ENCODE measurements around the gene GPR160. TPM values are rescaled to one million over a fixed set of nuclear protein-coding genes. Genes with fewer than 3 reads are reported as not detected.

The GPR160 gene
- total RNA-seq, 2 experiments from 2014 or later, result 5.7 to 7.0 TPM

GRCh38 chr3:170055209-170055608 lies 17.4 kb downstream of the GPR160 start:
- intact Hi-C loops (cut with micrococcal nuclease), result loop anchor here (1.0 to 5.0 kb wide), 8 partner anchors 17 to 304 kb away; partner anchors contain the start of genes LRRC34, LRRIQ4, PHC3 and SEC62
- POLR2A ChIA-PET, result interaction anchor here (0.8 kb wide), 1 partner anchor 283 kb away, joined by 3 read pairs; no protein-coding TSS in a partner anchor

DNA sequence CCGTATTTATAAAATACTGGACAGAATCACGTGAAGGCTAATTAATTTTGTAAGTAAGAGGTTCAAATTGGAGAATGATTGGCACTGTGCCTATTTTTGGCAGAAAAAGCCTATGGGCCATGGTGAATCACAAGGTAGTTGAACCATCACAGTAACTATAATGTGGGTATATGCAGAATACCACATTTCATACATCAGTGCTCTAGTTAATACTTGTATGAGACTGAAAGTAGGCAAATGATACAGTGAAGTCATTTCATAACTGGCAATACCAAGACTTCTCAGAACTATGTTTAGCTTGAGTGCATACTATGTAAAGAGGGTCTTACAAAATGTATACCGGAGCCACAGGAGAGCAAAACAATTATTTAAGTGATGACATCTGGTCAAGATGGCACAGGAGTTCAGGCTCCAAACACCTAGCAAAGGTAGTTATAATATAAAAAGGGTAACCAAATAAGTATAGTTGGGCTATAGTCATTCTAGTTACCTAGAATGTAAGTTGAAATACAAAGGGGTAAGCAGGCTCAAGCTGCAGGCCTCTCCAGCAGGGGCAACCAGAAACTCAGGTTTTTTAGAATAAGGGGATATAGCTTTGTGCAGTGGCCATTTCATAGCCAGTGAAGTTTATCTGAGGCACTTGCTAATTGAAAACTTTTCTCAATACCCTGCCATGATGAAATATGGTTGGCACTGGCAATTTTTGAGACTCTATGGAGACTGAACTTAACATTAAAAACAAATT lies 19.1 kb downstream of the GPR160 start:
- Mint-ChIP-seq H3K9me3 (no peaks in the 10 kb centered on the region), H3K27ac (peak overlapping the region; percentile 64), H3K4me3 (no peak overlapping the region), H3K36me3 (peaks cover 1% of the 10 kb centered on the region), H3K27me3 (no peaks in the 10 kb centered on the region), H3K4me1 (ENCODE audit: low read depth) (peaks cover 41% of the 10 kb centered on the region)
- POLR2A ChIA-PET, result interaction anchor here (0.6 to 1.5 kb wide), 5 partner anchors 43 to 813 kb away, joined by 3 to 4 read pairs (median 4); partner anchors contain the start of gene SEC62
- CTCF ChIA-PET, result interaction anchor here (0.8 to 1.0 kb wide), 4 partner anchors 22 to 852 kb away, joined by 3 to 4 read pairs (median 3); no protein-coding TSS in a partner anchor
- intact Hi-C loops (cut with micrococcal nuclease), result loop anchor here (1.0 to 5.0 kb wide), 5 partner anchors 34 to 298 kb away; partner anchors contain the start of genes LRRC34 and LRRIQ4
- peak; percentile 23 for DNase-seq

More at GRCh38 chr3:170055209-170055608, 17.4 kb downstream of the GPR160 start:
- CTCF ChIA-PET, result interaction anchor here (1.0 to 2.5 kb wide), 2 partner anchors 16 to 190 kb away, joined by 4 to 9 read pairs; no protein-coding TSS in a partner anchor
- no peaks in the 10 kb centered on the region for H3K27me3 Mint-ChIP-seq
- peaks cover 1% of the 10 kb centered on the region for H3K36me3 Mint-ChIP-seq
- peak; percentile 50 for DNase-seq
- H3K4me1 Mint-ChIP-seq (ENCODE audit: low read depth), result peaks cover 41% of the 10 kb centered on the region
- no peak overlapping the region for H3K27ac Mint-ChIP-seq
- no peaks in the 10 kb centered on the region for H3K9me3 Mint-ChIP-seq
- H3K4me3 Mint-ChIP-seq, result no peak overlapping the region

- Mint-ChIP-seq H3K36me3 (peaks cover 2% of the 10 kb centered on the region), H3K9me3 (no peaks in the 10 kb centered on the region), H3K4me1 (ENCODE audit: low read depth) (peaks cover 41% of the 10 kb centered on the region), H3K27me3 (no peaks in the 10 kb centered on the region), H3K4me3 (no peak overlapping the region), H3K27ac (peak overlapping the region; percentile 64)
- CTCF ChIA-PET, result interaction anchor here (0.8 to 1.2 kb wide), 5 partner anchors 22 to 851 kb away, joined by 3 to 4 read pairs (median 3); no protein-coding TSS in a partner anchor
- intact Hi-C loops (cut with micrococcal nuclease), result loop anchor here (2.0 to 5.0 kb wide), 4 partner anchors 33 to 245 kb away; partner anchors contain the start of genes LRRC34 and LRRIQ4
- no peak for DNase-seq
- POLR2A ChIA-PET, result interaction anchor here (0.6 to 1.5 kb wide), 4 partner anchors 43 to 812 kb away, joined by 3 to 4 read pairs (median 4); no protein-coding TSS in a partner anchor
These were observed 19.8 kb downstream of the GPR160 start for GRCh38 chr3:170057550-170057949.

GRCh38 chr3:170058127-170058526 lies 20.3 kb downstream of the GPR160 start:
- DNase-seq, result peak; percentile 40
- Mint-ChIP-seq H3K9me3 (no peaks in the 10 kb centered on the region), H3K27ac (peak overlapping the region; percentile 64), H3K36me3 (peaks cover 4% of the 10 kb centered on the region), H3K27me3 (no peaks in the 10 kb centered on the region), H3K4me3 (no peak overlapping the region), H3K4me1 (ENCODE audit: low read depth) (peaks cover 41% of the 10 kb centered on the region)
- ChIA-PET POLR2A (interaction anchor here (1.5 kb wide), 1 partner anchor 201 kb away, joined by 4 read pairs; no protein-coding TSS in a partner anchor), CTCF (interaction anchor here (1.0 to 1.2 kb wide), 2 partner anchors 42 to 87 kb away, joined by 3 read pairs; no protein-coding TSS in a partner anchor)
- intact Hi-C loops (cut with micrococcal nuclease), result loop anchor here (5.0 kb wide), 2 partner anchors 199 to 246 kb away; partner anchors contain the start of genes LRRC34 and LRRIQ4

DNA sequence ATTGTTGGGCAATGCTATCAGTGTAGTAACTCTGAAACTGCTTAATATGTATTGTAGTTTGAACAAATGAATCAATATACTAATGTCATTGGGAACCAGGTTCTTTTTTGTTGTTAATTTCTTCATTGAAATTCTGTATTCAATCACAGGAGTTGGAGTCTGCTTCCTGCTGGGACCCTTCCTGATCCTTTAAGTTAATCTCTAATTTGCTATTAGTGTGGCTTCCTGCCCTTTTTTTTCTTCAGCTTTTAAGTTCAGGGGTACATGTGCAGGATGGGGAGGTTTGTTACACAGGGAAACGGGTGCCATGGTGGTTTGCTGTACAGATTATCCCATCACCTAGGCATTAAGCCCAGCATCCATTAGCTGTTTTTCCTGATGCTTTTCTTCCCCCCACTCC lies 21.7 kb downstream of the GPR160 start:
- peaks cover 4% of the 10 kb centered on the region for H3K36me3 Mint-ChIP-seq
- ChIA-PET CTCF (interaction anchor here (0.6 kb wide), 1 partner anchor 114 kb away, joined by 3 read pairs; no protein-coding TSS in a partner anchor), POLR2A (interaction anchor here (0.6 kb wide), 1 partner anchor 55 kb away, joined by 4 read pairs; no protein-coding TSS in a partner anchor)
- intact Hi-C loops (cut with micrococcal nuclease), result loop anchor here (5.0 kb wide), 2 partner anchors 198 to 247 kb away; partner anchors contain the start of genes LRRC34 and LRRIQ4
- H3K27me3 Mint-ChIP-seq, result no peaks in the 10 kb centered on the region
- no peaks in the 10 kb centered on the region for H3K9me3 Mint-ChIP-seq
- no peak overlapping the region for H3K27ac Mint-ChIP-seq
- H3K4me3 Mint-ChIP-seq, result no peak overlapping the region
- peaks cover 40% of the 10 kb centered on the region for H3K4me1 Mint-ChIP-seq (ENCODE audit: low read depth)
- no peak for DNase-seq

DNA sequence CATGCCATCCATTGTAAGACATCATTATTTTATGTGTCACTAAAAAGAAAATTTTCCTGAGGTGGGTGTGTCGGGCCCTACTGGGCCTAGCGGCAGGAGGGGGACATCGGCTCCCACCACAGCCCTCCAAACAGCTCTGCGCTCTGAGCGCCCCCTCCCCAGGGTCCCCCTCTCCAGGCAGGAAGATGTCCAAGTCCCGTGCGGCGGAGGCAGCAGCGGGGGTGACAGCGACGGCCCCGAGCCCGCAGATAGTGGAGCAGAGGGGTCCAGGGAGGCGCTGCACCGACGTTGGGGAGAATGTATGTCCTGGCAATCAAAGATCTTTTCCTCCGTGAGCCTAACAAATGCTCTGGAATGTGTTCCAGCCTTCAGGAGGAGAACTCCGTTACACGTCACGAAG lies 24.3 kb downstream of the GPR160 start:
- Mint-ChIP-seq H3K36me3 (peaks cover 4% of the 10 kb centered on the region), H3K4me3 (no peak overlapping the region), H3K27me3 (no peaks in the 10 kb centered on the region), H3K27ac (no peak overlapping the region), H3K9me3 (no peaks in the 10 kb centered on the region), H3K4me1 (ENCODE audit: low read depth) (peaks cover 15% of the 10 kb centered on the region)
- no peak for DNase-seq
- ChIA-PET CTCF (interaction anchor here (1.2 kb wide), 1 partner anchor 8 kb away, joined by 3 read pairs; no protein-coding TSS in a partner anchor), POLR2A (no interaction called here)
- intact Hi-C loops (cut with micrococcal nuclease), result no loop called here

GRCh38 chr3:170062769-170063168 lies 25.0 kb downstream of the GPR160 start:
- POLR2A ChIA-PET, result no interaction called here
- Mint-ChIP-seq H3K27ac (no peak overlapping the region), H3K9me3 (no peaks in the 10 kb centered on the region), H3K36me3 (peaks cover 4% of the 10 kb centered on the region), H3K4me1 (ENCODE audit: low read depth) (peaks cover 8% of the 10 kb centered on the region), H3K27me3 (no peaks in the 10 kb centered on the region), H3K4me3 (no peak overlapping the region)
- DNase-seq, result no peak
- CTCF ChIA-PET, result interaction anchor here (0.6 to 1.2 kb wide), 2 partner anchors 8 to 79 kb away, joined by 3 read pairs; no protein-coding TSS in a partner anchor
- intact Hi-C loops (cut with micrococcal nuclease), result no loop called here

- H3K4me1 Mint-ChIP-seq (ENCODE audit: low read depth), result no peaks in the 10 kb centered on the region
- intact Hi-C loops (cut with micrococcal nuclease), result no loop called here
- no peaks in the 10 kb centered on the region for H3K27me3 Mint-ChIP-seq
- H3K36me3 Mint-ChIP-seq, result peaks cover 4% of the 10 kb centered on the region
- no peaks in the 10 kb centered on the region for H3K9me3 Mint-ChIP-seq
- CTCF ChIA-PET, result no interaction called here
- no peak overlapping the region for H3K27ac Mint-ChIP-seq
- DNase-seq, result no peak
- POLR2A ChIA-PET, result no interaction called here
- H3K4me3 Mint-ChIP-seq, result no peak overlapping the region
These were observed 25.9 kb downstream of the GPR160 start for GRCh38 chr3:170063691-170064090.

- H3K27me3 Mint-ChIP-seq, result no peaks in the 10 kb centered on the region
These were observed 26.3 kb downstream of the GPR160 start for GRCh38 chr3:170064108-170064507.

DNA sequence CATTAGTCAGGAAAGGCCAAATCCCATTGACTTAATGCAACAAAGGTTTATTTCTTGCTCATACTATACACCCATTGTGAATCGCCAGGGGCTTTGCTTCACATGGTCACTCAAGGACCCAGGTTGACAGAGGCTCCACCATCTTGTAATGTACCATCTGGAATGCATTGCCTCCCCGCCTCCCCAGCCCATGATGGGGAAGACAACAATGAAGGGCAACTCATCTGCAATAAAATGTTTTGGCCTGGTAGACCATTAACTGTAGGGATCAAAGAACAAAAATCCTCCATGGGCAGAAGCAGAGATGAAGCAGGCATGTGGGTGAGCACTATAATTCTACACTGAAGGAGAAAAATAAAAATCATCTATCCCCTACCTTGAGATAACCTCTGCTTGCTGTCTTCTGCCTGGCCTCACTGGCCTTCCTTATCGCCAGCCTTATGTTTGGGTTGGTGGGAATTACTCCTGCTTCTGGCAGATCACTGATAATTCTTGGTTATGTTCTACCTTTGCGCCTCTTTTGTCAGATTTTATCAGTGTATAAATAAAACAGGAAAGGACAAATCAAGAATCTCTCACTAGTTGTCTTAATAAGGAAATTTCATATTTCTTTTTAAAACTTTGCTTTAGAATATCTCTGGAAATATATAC lies 37.8 kb downstream of the GPR160 start:
- Mint-ChIP-seq H3K4me1 (ENCODE audit: low read depth) (no peaks in the 10 kb centered on the region), H3K27ac (no peak overlapping the region), H3K27me3 (no peaks in the 10 kb centered on the region), H3K36me3 (peaks cover 5% of the 10 kb centered on the region), H3K9me3 (peaks cover 6% of the 10 kb centered on the region), H3K4me3 (no peak overlapping the region)
- intact Hi-C loops (cut with micrococcal nuclease), result no loop called here
- ChIA-PET POLR2A (no interaction called here), CTCF (no interaction called here)
- no peak for DNase-seq

More at GRCh38 chr3:170064108-170064507, 26.3 kb downstream of the GPR160 start:
- H3K9me3 Mint-ChIP-seq, result no peaks in the 10 kb centered on the region
- intact Hi-C loops (cut with micrococcal nuclease), result no loop called here
- ChIA-PET CTCF (no interaction called here), POLR2A (no interaction called here)
- H3K27ac Mint-ChIP-seq, result no peak overlapping the region
- H3K4me3 Mint-ChIP-seq, result no peak overlapping the region
- no peaks in the 10 kb centered on the region for H3K4me1 Mint-ChIP-seq (ENCODE audit: low read depth)
- no peak for DNase-seq
- peaks cover 4% of the 10 kb centered on the region for H3K36me3 Mint-ChIP-seq

DNA sequence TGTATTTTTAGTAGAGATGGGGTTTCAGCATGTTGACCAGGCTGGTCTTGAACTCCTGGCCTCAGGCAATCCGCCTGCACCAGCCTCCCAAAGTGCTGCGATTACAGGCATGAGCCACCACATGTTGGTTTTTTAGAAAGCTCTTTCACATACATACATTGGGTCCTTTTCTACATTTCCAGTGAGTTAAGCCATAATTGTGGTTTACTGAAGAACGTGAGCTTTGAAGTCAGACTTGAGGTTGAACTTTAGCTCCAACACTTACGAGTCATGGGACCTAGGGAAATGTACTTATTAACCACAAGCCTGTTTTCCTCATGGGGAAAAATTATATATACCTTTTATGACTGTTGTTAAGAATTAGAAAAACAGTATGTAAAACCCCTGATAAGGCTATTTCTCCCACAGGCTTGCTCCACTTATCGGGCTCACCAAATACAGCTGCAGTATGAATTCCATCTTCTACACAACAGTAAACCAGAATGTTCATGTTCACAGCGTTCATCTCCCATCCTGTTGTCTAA lies 39.0 kb downstream of the GPR160 start:
- Mint-ChIP-seq H3K27me3 (no peaks in the 10 kb centered on the region), H3K9me3 (peaks cover 6% of the 10 kb centered on the region), H3K27ac (no peak overlapping the region), H3K36me3 (peaks cover 5% of the 10 kb centered on the region), H3K4me1 (ENCODE audit: low read depth) (no peaks in the 10 kb centered on the region), H3K4me3 (no peak overlapping the region)
- intact Hi-C loops (cut with micrococcal nuclease), result no loop called here
- CTCF ChIA-PET, result no interaction called here
- DNase-seq, result no peak
- POLR2A ChIA-PET, result no interaction called here
